DND-41 (cell line): ENCODE measurements around the gene ROBO2.

Experiments
- CTCF ChIP-seq: IDR thresholded peaks from 2 replicates; pipeline ENCODE4 v1.5.1; 2012; ENCODE audit warnings: borderline replicate concordance, low read length, moderate library complexity, mild to moderate bottlenecking; ENCODE audit not compliant: poor library complexity, severe bottlenecking; ENCODE audit errors: extremely low read depth
- EZH2 ChIP-seq: IDR thresholded peaks from 3 replicates; pipeline ENCODE4 v1.6.1; 2012; ENCODE audit warnings: borderline replicate concordance, low read depth, mild to moderate bottlenecking, moderate library complexity, low read length, inconsistent platforms; ENCODE audit not compliant: severe bottlenecking

GRCh38 chr3:77436908-77437307, 397.0 kb downstream of the ROBO2 start:
- TF ChIP-seq CTCF (no peak), EZH2 (no peak)
